ENCODE measurements around the gene ITGAD. TPM values are rescaled to one million over a fixed set of nuclear protein-coding genes. Genes with fewer than 3 reads are reported as not detected.

Gene ITGAD
- total RNA-seq, 1 donor: not detected

GRCh38 chr16:31364421-31364820 is 28.7 kb upstream of the ITGAD start:
- DNase-seq (ENCODE audit: low read depth in 2 of 3, low spot score in 2 of 3): no peak

DNA sequence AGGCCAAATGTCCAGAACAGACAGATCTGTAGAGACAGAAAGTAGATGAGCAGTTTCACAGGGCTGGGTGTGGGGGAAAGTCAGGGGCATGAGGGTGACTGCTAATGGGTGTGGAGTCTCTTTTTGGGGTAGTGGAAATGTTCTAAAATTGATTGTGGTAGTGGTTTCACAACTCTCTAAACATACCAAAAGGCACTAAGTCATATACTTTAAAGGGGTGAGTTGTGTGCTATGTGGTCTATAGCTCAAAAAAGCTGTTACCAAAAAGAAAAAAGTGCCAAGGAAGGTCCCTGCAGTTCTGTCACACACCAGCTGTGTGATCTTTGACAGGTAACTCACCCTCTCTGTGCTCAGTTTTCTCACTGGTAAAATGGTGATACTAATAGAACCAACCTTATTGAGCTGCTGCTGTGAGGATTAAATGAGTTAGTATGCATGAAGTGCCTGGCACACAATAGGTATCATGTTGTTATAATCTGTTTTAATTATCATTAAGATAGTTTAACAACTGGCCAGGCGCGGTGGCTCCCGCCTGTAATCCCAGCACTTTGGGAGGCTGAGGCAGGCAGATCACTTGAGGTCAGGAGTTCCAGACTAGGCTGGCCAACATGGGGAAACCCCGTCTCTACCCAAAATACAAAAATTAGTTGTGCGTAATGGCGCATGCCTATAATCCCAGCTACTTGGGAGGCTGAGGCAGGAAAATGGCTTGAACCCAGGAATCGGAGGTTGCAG is 27.8 kb upstream of the ITGAD start:
- no peak for DNase-seq (ENCODE audit: low read depth in 2 of 3, low spot score in 2 of 3)

DNA sequence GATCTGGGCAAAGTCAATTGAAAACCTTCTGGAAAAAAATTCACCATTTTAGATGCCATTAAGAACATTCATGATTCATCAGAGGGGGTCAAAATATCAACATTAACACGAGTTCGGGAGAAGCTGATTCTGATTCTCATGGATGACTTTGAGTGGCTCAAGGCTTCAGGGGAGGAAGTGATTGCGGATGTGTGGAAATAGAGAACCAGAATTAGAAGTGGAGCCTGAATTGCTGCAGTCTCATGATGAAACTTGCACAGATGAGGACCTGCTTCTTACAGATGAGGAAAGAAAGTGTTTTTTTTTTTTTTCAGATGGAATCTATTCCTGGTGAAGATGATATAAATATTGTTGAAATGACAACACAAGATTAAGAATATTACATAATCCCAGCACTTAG is 25.3 kb upstream of the ITGAD start:
- DNase-seq (ENCODE audit: low read depth in 2 of 3, low spot score in 2 of 3): peak in 1 of 3 donors; percentile 56

DNA sequence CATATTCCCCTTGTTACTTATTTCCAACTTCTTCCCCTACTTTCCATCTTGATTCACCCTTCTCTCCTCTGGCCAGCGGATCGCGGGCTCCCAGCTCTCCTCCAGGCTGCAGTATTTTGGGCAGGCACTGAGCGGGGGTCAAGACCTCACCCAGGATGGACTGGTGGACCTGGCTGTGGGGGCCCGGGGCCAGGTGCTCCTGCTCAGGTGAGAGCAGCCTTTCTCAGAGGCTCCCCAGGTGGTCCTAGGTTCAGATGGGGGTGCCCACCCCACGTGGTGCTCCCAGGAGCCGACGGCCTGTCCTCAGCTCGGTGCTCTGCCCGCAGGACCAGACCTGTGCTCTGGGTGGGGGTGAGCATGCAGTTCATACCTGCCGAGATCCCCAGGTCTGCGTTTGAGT is 22.1 kb upstream of the ITGAD start:
- no peak for DNase-seq (ENCODE audit: low read depth in 2 of 3, low spot score in 2 of 3)

- DNase-seq (ENCODE audit: low read depth in 2 of 3, low spot score in 2 of 3): no peak
These were observed 21.3 kb upstream of the ITGAD start for GRCh38 chr16:31371619-31372484.

GRCh38 chr16:31373235-31373634 is 19.9 kb upstream of the ITGAD start:
- no peak for DNase-seq (ENCODE audit: low read depth in 2 of 3, low spot score in 2 of 3)

GRCh38 chr16:31375231-31375630 is 17.9 kb upstream of the ITGAD start:
- DNase-seq (ENCODE audit: low read depth in 2 of 3, low spot score in 2 of 3): no peak

GRCh38 chr16:31376705-31377104 is 16.4 kb upstream of the ITGAD start:
- no peak for DNase-seq (ENCODE audit: low read depth in 2 of 3, low spot score in 2 of 3)

DNA sequence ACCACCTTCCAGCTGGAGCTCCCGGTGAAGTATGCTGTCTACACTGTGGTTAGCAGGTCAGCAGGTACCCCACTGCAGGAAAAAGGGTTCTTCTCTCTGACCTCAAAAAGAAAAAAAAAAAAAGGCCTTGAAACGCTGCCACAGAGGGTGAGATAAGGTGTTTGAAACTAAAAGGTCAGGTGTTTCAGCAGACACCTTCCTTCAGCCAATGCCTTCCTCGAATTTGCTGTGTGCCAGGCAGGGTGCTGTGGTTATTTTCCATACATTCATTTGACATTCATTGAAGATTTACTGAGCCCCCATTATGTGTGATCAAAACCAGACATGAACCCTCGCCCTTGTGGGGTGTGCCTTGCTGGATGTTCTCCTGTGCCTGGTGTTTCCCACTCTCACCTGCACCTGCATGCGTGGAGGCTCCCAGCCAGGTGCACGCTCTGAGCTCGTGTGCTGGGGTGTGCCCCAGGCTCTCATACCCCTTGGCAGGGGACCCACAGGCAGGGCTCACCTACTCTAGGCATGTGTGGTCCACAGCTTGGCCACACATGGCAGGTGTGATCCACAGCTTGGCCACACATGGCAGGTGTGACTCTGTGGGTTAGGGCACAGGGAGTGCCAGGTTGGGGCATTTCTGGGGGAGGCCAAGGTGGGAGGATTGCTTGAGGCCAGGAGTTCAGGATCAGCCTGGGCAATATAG is 15.8 kb upstream of the ITGAD start:
- DNase-seq (ENCODE audit: low read depth in 2 of 3, low spot score in 2 of 3): no peak

DNA sequence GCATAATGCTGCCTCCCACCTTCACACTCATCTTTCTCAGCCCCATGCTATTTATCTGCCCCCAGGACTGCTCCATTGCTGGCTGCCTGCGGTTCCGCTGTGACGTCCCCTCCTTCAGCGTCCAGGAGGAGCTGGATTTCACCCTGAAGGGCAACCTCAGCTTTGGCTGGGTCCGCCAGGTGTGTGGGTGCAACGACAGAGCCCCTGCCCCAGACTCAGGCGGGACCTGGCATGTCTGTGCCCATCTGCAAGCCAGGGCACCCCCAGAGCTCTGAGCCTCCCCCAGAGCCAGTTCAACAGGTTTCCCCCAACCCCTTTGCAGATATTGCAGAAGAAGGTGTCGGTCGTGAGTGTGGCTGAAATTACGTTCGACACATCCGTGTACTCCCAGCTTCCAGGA is 12.9 kb upstream of the ITGAD start:
- DNase-seq (ENCODE audit: low read depth in 2 of 3, low spot score in 2 of 3): no peak

DNA sequence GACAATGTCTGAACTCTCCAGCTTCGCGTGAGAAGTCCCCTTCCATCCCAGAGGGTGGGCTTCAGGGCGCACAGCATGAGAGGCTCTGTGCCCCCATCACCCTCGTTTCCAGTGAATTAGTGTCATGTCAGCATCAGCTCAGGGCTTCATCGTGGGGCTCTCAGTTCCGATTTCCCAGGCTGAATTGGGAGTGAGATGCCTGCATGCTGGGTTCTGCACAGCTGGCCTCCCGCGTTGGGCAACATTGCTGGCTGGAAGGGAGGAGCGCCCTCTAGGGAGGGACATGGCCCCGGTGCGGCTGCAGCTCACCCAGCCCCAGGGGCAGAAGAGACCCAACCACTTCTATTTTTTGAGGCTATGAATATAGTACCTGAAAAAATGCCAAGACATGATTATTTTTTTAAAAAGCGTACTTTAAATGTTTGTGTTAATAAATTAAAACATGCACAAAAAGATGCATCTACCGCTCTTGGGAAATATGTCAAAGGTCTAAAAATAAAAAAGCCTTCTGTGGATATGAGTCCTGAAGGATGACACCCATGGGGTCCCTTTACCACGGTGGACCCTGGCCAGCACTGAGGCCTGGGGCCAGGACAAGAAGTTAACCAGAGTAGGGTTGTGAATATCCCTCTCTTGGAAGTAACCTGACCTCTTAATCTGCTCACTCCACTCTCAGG is 10.5 kb upstream of the ITGAD start:
- peak; percentile 9 to 77 (median 67) for DNase-seq (ENCODE audit: low read depth in 2 of 3, low spot score in 2 of 3)

- no peak for DNase-seq (ENCODE audit: low read depth in 2 of 3, low spot score in 2 of 3)
These were observed 7.5 kb upstream of the ITGAD start for GRCh38 chr16:31385680-31386079.

DNA sequence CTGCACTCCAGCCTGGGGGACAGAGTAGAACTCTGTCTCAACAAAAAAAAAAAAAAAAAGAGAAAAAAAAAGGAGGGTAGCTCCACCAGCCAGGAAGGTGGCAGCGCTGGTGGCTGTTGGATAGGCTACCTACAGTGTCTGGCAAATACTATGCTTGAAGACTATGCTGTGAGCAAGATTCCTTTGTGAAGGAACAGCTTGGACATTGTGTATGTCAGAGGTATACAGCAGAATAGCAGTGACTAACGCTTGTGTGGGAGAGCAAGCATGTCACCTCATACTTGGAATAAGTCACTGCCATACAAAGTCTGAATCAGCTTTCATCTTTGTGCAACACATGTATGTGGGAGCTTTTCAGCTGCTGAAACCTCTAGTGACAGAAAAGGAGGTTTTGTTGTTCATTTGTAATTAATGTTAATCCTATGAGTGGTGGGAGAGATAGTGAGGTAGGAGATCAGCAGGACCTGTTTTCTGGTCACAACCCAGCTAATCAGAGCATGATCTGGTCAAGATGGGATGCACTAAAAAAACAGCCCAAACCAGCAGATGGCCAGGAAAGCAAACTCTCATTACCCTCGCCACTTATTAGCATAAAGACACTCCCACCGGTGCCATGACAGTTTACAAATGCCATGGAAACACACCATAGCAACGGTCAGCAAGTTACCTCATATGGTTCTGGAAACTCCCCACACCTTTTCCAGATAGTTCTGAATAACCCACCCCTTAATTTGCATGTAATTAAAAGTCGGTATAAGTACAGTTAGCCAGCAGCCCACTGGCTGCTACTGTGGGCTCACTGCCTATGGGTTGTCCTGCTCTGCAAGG is 6.8 kb upstream of the ITGAD start:
- DNase-seq (ENCODE audit: low read depth in 2 of 3, low spot score in 2 of 3): peak in 2 of 3 donors; percentile 56 to 62

DNA sequence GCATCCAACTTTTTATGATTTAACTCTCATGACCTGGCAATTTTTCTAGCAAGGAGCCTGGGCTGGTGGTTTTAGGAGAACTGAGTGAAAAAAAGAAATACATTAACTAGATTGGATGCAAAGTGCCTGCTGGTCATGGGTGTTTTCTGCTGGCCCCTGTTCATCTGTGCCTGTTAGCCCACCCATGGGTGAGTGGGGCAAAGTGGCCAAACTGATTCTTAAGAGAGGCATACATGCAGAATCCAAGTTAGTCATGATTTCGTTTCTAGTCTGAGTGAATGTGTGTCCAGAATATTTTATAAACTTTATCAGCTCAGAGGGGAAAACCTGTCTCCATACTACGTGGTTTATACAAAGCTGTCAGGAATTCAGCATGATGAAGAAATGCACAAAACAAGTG is 4.6 kb upstream of the ITGAD start:
- no peak for DNase-seq (ENCODE audit: low read depth in 2 of 3, low spot score in 2 of 3)

- no peak for DNase-seq (ENCODE audit: low read depth in 2 of 3, low spot score in 2 of 3)
These were observed 2.6 kb upstream of the ITGAD start for GRCh38 chr16:31390504-31391041.

DNA sequence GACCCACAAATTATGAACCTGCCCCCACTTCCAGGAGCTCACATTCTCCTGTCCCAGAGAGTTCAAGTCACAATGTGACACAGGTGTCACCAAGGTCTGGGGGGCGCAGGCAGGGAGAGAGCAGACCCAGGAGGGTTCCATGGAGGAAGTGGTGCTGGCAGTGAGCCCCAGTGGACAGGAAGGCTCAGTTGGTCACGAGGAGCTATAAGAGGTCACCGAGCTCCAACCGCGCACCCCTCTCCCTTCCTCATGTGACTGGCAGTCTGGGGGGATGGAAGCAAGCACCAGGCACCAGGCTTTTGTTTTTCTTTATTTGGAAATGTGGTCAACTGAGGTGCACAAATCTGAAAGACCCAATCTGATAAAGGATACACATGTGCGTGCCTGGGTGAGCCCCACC is 2.5 kb downstream of the ITGAD start:
- DNase-seq (ENCODE audit: low read depth in 2 of 3, low spot score in 2 of 3): peak in 1 of 3 donors; percentile 22

GRCh38 chr16:31397096-31397660 is 4.0 kb downstream of the ITGAD start:
- no peak for DNase-seq (ENCODE audit: low read depth in 2 of 3, low spot score in 2 of 3)

DNA sequence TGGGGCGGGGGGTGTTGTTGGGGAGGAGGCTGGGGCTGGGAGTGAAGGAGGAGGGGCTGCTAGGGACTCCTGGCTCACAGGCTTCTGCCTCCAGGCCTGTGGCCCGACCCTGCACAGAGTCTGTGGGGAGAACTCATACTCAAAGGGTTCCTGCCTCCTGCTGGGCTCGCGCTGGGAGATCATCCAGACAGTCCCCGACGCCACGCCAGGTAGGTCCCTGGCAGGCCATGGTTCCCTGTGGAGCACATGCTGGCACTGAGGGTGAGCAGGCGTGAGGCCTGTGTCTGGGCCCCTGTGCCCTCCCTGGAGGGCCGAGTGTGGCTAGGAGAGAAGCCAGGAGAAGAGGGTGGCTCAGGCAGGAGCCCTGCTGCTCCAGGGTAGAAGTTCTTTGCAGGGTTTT is 4.6 kb downstream of the ITGAD start:
- DNase-seq (ENCODE audit: low read depth in 2 of 3, low spot score in 2 of 3): no peak

DNA sequence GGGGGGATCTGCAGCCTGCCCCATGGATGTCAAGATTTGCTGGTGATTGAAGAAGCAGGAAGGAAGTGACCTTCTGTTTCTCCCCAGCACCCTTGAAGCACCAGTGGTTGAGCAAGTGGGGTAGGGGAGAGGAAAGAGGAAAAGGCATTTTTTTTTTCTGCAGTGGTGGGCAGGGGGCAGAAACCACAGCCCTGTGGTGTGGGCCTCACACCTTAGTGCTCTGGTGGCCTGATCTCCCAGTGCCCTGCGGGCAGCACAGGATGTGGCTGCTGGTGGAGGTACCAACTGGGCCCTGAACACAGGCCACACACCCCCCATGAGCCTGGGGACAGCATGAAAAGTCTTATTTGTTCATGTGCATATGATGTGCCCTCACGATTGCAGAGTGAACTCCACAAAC is 7.1 kb downstream of the ITGAD start:
- DNase-seq (ENCODE audit: low read depth in 2 of 3, low spot score in 2 of 3): peak in 2 of 3 donors; percentile 49 to 74

All from hematopoietic multipotent progenitor cell (in vitro differentiated cells).